UCSD-AML1 (cell line): ENCODE data around the gene TMED10.
A peak's percentile ranks its signal among the peaks of the same experiment; 100 is the strongest.
"Not testable (repeated sequence)": the region's sequence is repeated elsewhere in the genome, so short reads cannot be mapped to it uniquely, and the experiment has no call there.

ENCODE experiments used
- DNase-seq: peaks from one replicate; lab custom pipeline; 2025; ENCODE audit not compliant: unreplicated experiment; lab: John Stamatoyannopoulos, UW

Gene TMED10

DNA sequence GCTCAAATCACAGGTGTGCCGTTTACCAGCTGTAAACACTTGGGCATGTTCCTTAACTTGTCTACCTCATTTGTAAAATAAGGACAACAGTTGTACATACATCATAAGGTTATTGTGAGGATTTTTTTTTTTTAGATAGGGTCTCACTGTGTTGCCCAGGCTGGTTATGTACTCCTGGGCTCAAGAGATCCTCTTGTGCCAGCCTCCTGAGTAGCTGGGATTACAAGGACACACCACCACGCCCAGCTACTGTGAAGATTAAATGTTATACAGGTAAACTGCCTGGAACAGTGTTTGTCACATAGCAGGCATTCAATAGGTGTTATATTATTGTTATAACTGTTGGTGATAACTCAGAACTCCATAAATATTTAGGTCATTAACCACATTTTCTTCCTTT lies 12.7 kb downstream of the TMED10 start:
- DNase-seq, result no peak

DNA sequence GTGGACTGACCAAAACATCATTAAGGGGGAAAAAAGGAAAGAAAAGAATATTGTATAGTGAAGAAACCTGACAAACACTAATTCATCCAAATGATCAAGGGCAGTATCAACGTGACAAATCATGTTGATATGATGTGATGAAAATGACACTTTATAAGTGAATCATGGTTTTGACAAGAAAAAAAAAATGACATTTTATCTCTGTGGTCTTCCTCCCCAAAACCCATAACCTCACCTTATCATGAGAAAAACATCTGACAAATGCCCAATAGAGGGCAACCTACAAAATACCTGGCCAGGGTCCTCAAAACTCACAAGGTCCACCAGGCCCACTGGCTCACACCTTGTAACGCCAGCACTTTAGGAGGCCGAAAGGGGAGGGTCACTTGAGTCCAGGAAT lies 13.8 kb downstream of the TMED10 start:
- no peak for DNase-seq

DNA sequence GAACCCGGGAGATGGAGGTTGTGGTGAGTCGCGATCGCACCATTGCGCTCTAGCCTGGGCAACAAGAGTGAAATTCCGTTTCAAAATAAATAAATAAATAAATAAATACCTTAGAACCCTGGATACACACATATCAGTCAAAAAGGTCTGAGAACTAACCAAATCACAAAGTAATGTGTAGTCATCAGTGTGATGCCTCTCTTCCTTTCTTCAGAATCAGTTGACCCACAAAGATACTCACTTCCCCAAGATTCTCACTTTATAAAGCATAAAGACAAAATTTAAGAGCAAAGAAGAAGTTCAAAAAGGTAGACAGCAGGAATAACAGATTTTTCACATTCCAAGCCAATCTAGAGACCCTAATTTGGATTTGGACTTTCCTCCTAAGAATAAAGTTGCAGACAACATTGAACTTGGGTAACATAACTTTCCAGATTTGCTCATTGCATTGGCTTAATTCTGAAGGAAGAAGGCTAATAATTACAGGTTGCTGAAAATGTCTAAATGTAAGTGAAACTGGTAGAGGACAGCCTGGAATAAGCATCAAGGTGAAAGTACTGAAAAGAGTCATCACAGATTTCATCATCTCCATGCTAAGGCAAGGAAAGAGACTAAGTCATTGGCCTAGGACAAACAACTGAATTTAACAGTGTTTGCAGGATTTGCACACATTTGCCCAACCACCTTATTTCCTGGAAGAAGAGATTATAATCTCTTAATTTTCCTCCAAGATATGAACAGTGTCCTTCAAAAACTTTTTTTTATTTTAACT lies 17.4 kb downstream of the TMED10 start:
- DNase-seq, result no peak

- DNase-seq, result no peak
Observed at GRCh38 chr14:75156901-75157300, 19.5 kb downstream of the TMED10 start.

DNA sequence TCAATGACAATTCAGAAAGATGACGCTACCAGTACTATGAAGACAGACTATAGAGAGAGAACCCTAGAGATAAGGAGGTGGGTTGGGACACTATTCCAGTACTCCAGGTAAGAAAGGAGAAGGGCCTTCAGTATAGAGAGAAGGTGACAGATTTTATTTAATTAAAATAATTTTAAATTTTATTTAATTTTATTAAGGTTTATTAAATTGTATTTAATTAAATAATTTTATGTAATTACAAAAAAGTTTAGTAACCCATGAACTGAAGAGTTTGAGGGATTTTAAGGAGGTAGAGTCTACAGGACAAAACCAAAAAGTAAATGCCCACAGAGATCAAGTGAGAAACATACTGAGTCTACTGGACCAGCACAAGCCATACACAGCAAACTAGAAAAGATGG lies 20.3 kb downstream of the TMED10 start:
- no peak for DNase-seq

DNA sequence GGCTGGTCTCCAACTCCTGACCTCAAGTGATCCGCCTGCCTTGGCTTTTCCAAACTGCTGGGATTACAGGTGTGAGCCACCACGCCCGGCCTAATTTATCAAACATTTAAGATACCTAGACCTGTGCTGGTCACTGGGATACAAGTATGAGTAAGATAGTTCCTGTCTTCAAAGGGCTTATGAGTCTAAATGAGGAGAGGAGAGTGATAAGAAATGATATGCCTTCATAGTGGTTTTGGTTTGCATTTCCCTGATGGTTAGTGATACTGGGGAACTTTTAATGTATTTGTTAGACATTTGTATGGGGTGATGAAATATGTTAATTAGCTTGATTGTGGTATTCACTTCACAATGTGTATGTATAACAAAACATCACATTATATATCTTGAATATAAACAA lies 21.2 kb downstream of the TMED10 start:
- DNase-seq, result no peak

DNA sequence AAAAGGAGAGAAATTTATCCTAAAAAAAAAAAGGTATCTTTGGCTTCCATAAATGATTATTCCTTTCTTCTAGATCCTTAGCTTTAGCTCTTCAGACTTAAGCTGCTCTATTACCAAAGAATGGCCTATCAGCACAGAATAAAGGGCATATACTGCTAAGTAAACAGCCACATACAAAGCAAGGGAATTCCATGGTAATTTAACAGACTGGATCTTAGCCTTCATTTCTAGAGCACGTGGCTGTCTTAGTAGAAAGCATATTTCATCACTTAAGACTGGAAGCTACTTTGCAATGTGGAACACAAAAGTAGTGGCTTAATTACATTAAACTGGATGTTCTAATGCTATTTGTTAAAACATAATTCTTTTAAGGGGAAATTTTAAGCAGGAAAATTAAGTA lies 23.1 kb downstream of the TMED10 start:
- no peak for DNase-seq

GRCh38 chr14:75151851-75152250 lies 24.6 kb downstream of the TMED10 start:
- DNase-seq, result no peak

DNA sequence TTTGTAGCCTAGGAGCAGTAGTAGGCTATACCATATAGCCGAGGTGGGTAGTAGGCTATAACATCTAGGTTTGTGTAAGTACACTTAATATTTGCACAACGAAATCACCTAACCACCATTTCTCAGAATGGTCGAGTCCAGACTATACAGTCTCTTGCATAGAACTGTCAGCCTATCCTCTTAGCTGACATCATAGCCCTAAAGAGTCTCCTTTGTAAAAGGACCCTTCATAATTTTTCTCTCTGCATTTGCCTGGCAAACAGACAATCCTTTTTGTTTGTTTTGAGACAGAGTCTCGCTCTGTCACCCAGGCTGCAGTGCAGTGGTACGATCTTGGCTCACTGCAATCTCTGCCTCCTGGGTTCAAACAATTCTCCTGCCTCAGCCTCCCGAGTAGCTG lies 25.8 kb downstream of the TMED10 start:
- not testable (repeated sequence) for DNase-seq

- DNase-seq, result no peak
Observed at GRCh38 chr14:75150150-75150549, 26.3 kb downstream of the TMED10 start.

GRCh38 chr14:75147423-75148071 lies 28.9 kb downstream of the TMED10 start:
- peak; percentile 50 for DNase-seq

GRCh38 chr14:75144944-75145343 lies 31.5 kb downstream of the TMED10 start:
- DNase-seq, result peak; percentile 24

GRCh38 chr14:75143761-75144527 lies 32.5 kb downstream of the TMED10 start:
- no peak for DNase-seq

- DNase-seq, result no peak
Observed at GRCh38 chr14:75142494-75142893, 33.9 kb downstream of the TMED10 start.

GRCh38 chr14:75141967-75142366 lies 34.4 kb downstream of the TMED10 start:
- DNase-seq, result no peak

DNA sequence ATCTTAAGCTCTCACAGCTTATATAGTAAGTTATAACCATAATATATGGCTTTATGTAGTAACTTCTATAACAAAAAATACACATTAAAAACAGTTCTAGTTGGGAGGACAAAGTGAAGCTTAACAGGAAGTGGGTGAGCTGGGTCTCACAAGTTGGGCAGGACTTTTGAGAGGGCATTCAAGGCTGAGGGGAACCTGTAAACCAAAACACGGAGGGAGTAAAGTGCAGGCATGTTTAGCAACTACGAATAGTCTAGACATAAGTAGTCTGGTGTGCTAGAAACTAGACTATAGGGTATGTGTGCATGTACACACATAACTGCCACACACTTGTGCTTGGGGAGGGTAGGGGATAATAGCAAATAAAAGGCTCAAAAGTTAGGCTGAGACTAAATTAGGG lies 35.4 kb downstream of the TMED10 start:
- no peak for DNase-seq

- no peak for DNase-seq
Observed at GRCh38 chr14:75140620-75141019, 35.8 kb downstream of the TMED10 start.

DNA sequence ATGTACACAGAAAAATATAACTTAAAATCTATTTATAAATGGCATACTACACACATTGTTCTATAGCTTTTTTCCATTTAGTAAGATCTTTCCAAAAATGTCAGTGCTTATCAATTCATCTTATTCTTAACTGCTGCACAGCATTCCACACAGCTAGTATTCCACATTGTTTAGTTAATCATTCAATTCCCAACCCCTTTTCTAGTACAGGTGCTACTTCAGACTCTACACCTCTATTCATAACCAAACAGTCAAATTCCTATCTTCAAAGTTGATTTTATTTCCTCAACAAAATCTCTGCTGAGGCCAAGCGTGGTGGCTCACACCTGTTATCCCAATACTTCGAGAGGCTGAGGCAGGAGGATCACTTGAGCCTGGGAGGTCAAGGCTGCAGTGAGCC lies 37.2 kb downstream of the TMED10 start:
- no peak for DNase-seq

DNA sequence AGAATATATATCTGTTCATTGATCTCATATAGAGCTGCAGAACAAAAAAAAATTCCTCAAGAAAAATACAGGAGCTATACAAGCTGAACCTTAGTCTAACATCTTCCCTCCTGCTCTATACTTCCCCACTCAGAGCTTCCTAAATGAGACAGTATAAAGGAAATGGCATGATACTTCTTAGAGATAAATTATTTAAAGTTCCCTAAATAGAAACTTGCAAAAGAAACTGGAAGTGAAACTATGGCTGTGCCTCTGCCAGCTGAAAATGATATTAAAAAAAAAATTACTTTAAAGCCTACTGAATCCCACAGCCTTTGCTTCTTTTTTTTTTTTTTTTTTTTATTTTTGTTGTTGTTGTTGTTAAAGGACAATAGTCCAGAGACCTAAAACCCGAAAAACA lies 37.9 kb downstream of the TMED10 start:
- DNase-seq, result no peak

- DNase-seq, result no peak
Observed at GRCh38 chr14:75134644-75135043, 41.8 kb downstream of the TMED10 start.

- no peak for DNase-seq
Observed at GRCh38 chr14:75133597-75133996, 42.8 kb downstream of the TMED10 start.
